Type B pancreatic cell (in vitro differentiated cells): ENCODE data around the gene NR6A1. TPM values are rescaled to one million over a fixed set of nuclear protein-coding genes. Genes with fewer than 3 reads are reported as not detected.

Source experiments
- DNase-seq: peaks from one replicate; pipeline ENCODE4 v3.0.0; 2021; ENCODE audit warnings: mixed read lengths; ENCODE audit not compliant: unreplicated experiment; ENCODE audit errors: extremely low spot score
- H3K27ac Mint-ChIP-seq: 2 replicates; pipeline ENCODE4 v1.8.0; 2021; ENCODE audit warnings: mild to moderate bottlenecking, mixed read lengths
- H3K27me3 Mint-ChIP-seq: 2 replicates; pipeline ENCODE4 v1.8.0; 2021; ENCODE audit warnings: mixed read lengths
- H3K36me3 Mint-ChIP-seq: 2 replicates; pipeline ENCODE4 v1.8.0; 2021; ENCODE audit warnings: mixed read lengths
- H3K4me1 Mint-ChIP-seq: one replicate; pipeline ENCODE4 v1.8.0; 2021; ENCODE audit warnings: mixed read lengths; ENCODE audit not compliant: unreplicated experiment
- H3K4me3 Mint-ChIP-seq: 2 replicates; pipeline ENCODE4 v1.8.0; 2021; ENCODE audit warnings: mild to moderate bottlenecking, mixed read lengths
- H3K9me3 Mint-ChIP-seq: 2 replicates; pipeline ENCODE4 v1.8.0; 2021; ENCODE audit warnings: mixed read lengths
- total RNA-seq: library from RNA; stranded (reverse); gene quantifications from 2 replicates; pipeline ENCODE4 v1.2.1, GENCODE V29; 2021; ENCODE audit warnings: low replicate concordance
- TF ChIP-seq, protein P1 (sequence below): fragments of 200-600 bp; sonication (generic); conservative IDR thresholded peaks from 2 replicates; pipeline ENCODE4 v1.5.0; 2021; ENCODE audit warnings: antibody characterized with exemption, mild to moderate bottlenecking

NR6A1 gene
- total RNA-seq, 1 donor from 2014 or later = 10.0 TPM

DNA sequence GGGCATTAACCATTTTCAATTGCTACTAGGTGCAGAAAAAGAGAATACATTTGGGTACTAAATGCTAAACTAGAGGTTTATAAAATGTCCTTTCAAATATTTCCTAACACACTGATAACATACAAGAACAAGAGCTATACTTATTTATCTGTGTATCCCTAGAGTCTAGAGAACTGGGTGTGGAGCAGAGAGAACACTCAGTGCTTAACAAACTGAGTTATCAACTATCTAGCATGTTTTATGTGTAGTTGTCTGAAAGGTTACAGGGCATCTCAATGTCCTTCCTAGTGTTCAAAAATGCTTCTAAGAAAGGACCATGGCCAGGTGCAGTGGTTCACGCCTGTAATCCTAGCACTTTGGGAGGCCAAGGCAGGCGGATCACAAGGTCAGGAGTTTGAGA, 40.3 kb downstream of the NR6A1 start:
- Mint-ChIP-seq H3K36me3 (peaks cover 14% of the 10 kb centered on the region), H3K4me3 (no peak overlapping the region), H3K27me3 (no peaks in the 10 kb centered on the region), H3K9me3 (no peaks in the 10 kb centered on the region), H3K27ac (no peak overlapping the region), H3K4me1 (peaks cover 16% of the 10 kb centered on the region)
- TF ChIP-seq, protein P1, sequence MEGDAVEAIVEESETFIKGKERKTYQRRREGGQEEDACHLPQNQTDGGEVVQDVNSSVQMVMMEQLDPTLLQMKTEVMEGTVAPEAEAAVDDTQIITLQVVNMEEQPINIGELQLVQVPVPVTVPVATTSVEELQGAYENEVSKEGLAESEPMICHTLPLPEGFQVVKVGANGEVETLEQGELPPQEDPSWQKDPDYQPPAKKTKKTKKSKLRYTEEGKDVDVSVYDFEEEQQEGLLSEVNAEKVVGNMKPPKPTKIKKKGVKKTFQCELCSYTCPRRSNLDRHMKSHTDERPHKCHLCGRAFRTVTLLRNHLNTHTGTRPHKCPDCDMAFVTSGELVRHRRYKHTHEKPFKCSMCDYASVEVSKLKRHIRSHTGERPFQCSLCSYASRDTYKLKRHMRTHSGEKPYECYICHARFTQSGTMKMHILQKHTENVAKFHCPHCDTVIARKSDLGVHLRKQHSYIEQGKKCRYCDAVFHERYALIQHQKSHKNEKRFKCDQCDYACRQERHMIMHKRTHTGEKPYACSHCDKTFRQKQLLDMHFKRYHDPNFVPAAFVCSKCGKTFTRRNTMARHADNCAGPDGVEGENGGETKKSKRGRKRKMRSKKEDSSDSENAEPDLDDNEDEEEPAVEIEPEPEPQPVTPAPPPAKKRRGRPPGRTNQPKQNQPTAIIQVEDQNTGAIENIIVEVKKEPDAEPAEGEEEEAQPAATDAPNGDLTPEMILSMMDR = no peak
- no peak for DNase-seq

DNA sequence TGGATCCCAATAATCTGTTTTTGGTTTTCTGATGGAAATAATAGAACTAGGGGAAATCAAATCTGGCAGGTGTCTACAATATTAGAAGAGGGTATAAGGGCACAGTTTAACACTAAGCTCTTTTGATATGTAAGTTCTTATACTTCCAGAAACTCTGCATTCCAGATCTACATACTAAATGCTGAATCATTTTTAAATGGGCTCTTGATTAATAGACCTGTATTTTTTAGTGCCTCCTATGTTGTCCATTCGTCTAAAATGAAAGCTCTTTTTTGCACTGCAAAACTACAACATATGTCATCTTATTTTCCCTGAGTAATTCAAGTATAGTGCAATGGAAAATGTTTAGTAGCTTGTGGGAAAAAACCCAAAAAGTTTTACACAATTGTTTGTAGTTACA, 44.2 kb downstream of the NR6A1 start:
- Mint-ChIP-seq H3K9me3 (no peaks in the 10 kb centered on the region), H3K4me1 (peaks cover 22% of the 10 kb centered on the region), H3K4me3 (peak overlapping the region; percentile 32), H3K27me3 (no peaks in the 10 kb centered on the region), H3K27ac (peak overlapping the region; percentile 74), H3K36me3 (peaks cover 9% of the 10 kb centered on the region)
- DNase-seq = no peak
- TF ChIP-seq, protein P1 = no peak

GRCh38 chr9:124725068-124725452, 46.1 kb downstream of the NR6A1 start:
- Mint-ChIP-seq H3K27ac (no peak overlapping the region), H3K36me3 (no peaks in the 10 kb centered on the region), H3K9me3 (no peaks in the 10 kb centered on the region), H3K27me3 (no peaks in the 10 kb centered on the region), H3K4me3 (no peak overlapping the region), H3K4me1 (peaks cover 31% of the 10 kb centered on the region)
- no peak for DNase-seq
- TF ChIP-seq, protein P1 = no peak

- Mint-ChIP-seq H3K4me1 (peaks cover 31% of the 10 kb centered on the region), H3K27ac (no peak overlapping the region), H3K9me3 (no peaks in the 10 kb centered on the region), H3K27me3 (no peaks in the 10 kb centered on the region), H3K36me3 (no peaks in the 10 kb centered on the region), H3K4me3 (no peak overlapping the region)
- no peak for DNase-seq
- TF ChIP-seq, protein P1 = no peak
Measured at GRCh38 chr9:124724415-124725067, 46.6 kb downstream of the NR6A1 start.

DNA sequence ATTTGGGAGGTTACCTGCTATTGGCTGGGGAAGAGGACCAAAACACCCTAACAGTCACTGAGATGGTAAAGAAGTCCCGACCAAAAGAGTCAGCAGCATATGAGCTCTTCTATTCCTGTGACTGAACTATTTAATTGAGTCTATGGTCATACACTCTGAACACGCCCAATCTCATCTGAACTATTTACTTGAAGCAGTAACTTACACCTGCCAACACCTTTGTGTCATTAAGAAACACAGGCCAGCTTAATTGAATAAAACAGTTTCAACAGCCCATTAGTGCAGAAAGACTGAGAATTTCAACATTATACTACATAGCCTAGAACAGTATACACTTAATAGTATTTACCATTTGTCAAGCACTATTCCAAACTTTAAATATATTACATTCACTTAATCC, 47.8 kb downstream of the NR6A1 start:
- Mint-ChIP-seq H3K27ac (no peak overlapping the region), H3K9me3 (no peaks in the 10 kb centered on the region), H3K4me3 (no peak overlapping the region), H3K4me1 (peaks cover 31% of the 10 kb centered on the region), H3K27me3 (no peaks in the 10 kb centered on the region), H3K36me3 (no peaks in the 10 kb centered on the region)
- DNase-seq = no peak
- TF ChIP-seq, protein P1 = no peak
